Measurements from ENCODE around the gene PLXNC1.

GRCh38 chr12:94178882-94179281, 30.5 kb downstream of the PLXNC1 start:
- TF ChIP-seq CTCF (IDR thresholded peaks at IDR 0.05) (no peak), POLR2A (IDR thresholded peaks at IDR 0.05) (no peak)
